ENCODE measurements around the gene LAGE3. TPM values are rescaled to one million over a fixed set of nuclear protein-coding genes. Genes with fewer than 3 reads are reported as not detected.

LAGE3 gene
- polyA plus RNA-seq, 1 donor (not counting 4 experiments of a cell fraction or from before 2014, with no cell fraction given) = 9.3 TPM

- dilution Hi-C loops (cut with MboI; ENCODE audit: extremely low pct_ligation_motif_present, low sequenced_read_pairs) = no loop called here
- H3K36me3 ChIP-seq (ENCODE audit: control insufficient read depth in 2 of 2, extremely low read depth in 1 of 2, insufficient read depth in 2 of 2, low read length in 2 of 2) = peaks cover 0 to 5% of the 10 kb centered on the region in 2 experiments
These were observed 6.1 kb downstream of the LAGE3 start for GRCh38 chrX:154472685-154473632.

GRCh38 chrX:154471839-154472684, 7.0 kb downstream of the LAGE3 start:
- DNase-seq (ENCODE audit: low read depth, low spot score) (no peak), FAIRE-seq (no peak)
- Histone ChIP-seq H3K9ac (ENCODE audit: control insufficient read depth, extremely low read depth, insufficient read depth, low read length) (no peak overlapping the region), H3K4me3 (ENCODE audit: control insufficient read depth in 2 of 3, extremely low read depth in 1 of 3, insufficient read depth in 2 of 3, low read depth in 1 of 3, low read length in 3 of 3) (no peak overlapping the region), H3K9me1 (ENCODE audit: control insufficient read depth, extremely low read depth, insufficient read depth, low read length) (no peaks in the 10 kb centered on the region), H3K36me3 (ENCODE audit: control insufficient read depth in 2 of 2, extremely low read depth in 1 of 2, insufficient read depth in 2 of 2, low read length in 2 of 2) (peaks cover 0 to 5% of the 10 kb centered on the region in 2 experiments), H3K79me2 (ENCODE audit: control insufficient read depth, insufficient read depth, low read length) (no peaks in the 10 kb centered on the region), H2AFZ (ENCODE audit: control insufficient read depth, low read length) (no peak overlapping the region), H3K9me3 (ENCODE audit: control insufficient read depth, low read depth, low read length) (peaks cover 2% of the 10 kb centered on the region), H3K27me3 (ENCODE audit: control insufficient read depth, extremely low read depth, insufficient read depth, low read length) (no peaks in the 10 kb centered on the region), H4K20me1 (ENCODE audit: control insufficient read depth, extremely low read depth, insufficient read depth, low read length) (no peaks in the 10 kb centered on the region), H3K4me1 (ENCODE audit: control insufficient read depth, extremely low read depth, insufficient read depth, low read length) (no peaks in the 10 kb centered on the region), H3K4me2 (ENCODE audit: control insufficient read depth, extremely low read depth, insufficient read depth, low read depth, low read length) (no peak overlapping the region), H3K27ac (ENCODE audit: control insufficient read depth, insufficient read depth, low read length) (no peak overlapping the region)
- TF ChIP-seq CTCF (optimal IDR thresholded peaks at IDR 0.05 in 1 of 3, IDR thresholded peaks at IDR 0.05 in 1 of 3, conservative IDR thresholded peaks at IDR 0.05 in 1 of 3; ENCODE audit: extremely low read depth in 1 of 3, insufficient read depth in 2 of 3, low read length in 3 of 3) (no peak), EZH2 (IDR thresholded peaks at IDR 0.05; ENCODE audit: low read length) (no peak)
- dilution Hi-C loops (cut with MboI; ENCODE audit: extremely low pct_ligation_motif_present, low sequenced_read_pairs) = no loop called here

More at GRCh38 chrX:154472685-154473632, 6.1 kb downstream of the LAGE3 start:
- TF ChIP-seq EZH2 (IDR thresholded peaks at IDR 0.05; ENCODE audit: low read length) (no peak), CTCF (optimal IDR thresholded peaks at IDR 0.05 in 1 of 3, IDR thresholded peaks at IDR 0.05 in 1 of 3, conservative IDR thresholded peaks at IDR 0.05 in 1 of 3; ENCODE audit: extremely low read depth in 1 of 3, insufficient read depth in 2 of 3, low read length in 3 of 3) (no peak)
- H3K4me2 ChIP-seq (ENCODE audit: control insufficient read depth, extremely low read depth, insufficient read depth, low read depth, low read length) = no peak overlapping the region
- no peak overlapping the region for H3K4me3 ChIP-seq (ENCODE audit: control insufficient read depth in 2 of 3, extremely low read depth in 1 of 3, insufficient read depth in 2 of 3, low read depth in 1 of 3, low read length in 3 of 3)
- no peak overlapping the region for H3K27ac ChIP-seq (ENCODE audit: control insufficient read depth, insufficient read depth, low read length)
- no peaks in the 10 kb centered on the region for H4K20me1 ChIP-seq (ENCODE audit: control insufficient read depth, extremely low read depth, insufficient read depth, low read length)
- DNase-seq (ENCODE audit: low read depth, low spot score) (no peak), FAIRE-seq (no peak)
- peaks cover 2% of the 10 kb centered on the region for H3K9me3 ChIP-seq (ENCODE audit: control insufficient read depth, low read depth, low read length)
- no peaks in the 10 kb centered on the region for H3K4me1 ChIP-seq (ENCODE audit: control insufficient read depth, extremely low read depth, insufficient read depth, low read length)
- no peak overlapping the region for H3K9ac ChIP-seq (ENCODE audit: control insufficient read depth, extremely low read depth, insufficient read depth, low read length)
- no peaks in the 10 kb centered on the region for H3K9me1 ChIP-seq (ENCODE audit: control insufficient read depth, extremely low read depth, insufficient read depth, low read length)
- no peak overlapping the region for H2AFZ ChIP-seq (ENCODE audit: control insufficient read depth, low read length)
- H3K27me3 ChIP-seq (ENCODE audit: control insufficient read depth, extremely low read depth, insufficient read depth, low read length) = no peaks in the 10 kb centered on the region
- no peaks in the 10 kb centered on the region for H3K79me2 ChIP-seq (ENCODE audit: control insufficient read depth, insufficient read depth, low read length)
